MM.1S (cell line): Measurements from ENCODE around the gene MEAF6.

Experiments
- DNase-seq: peaks from one replicate; pipeline ENCODE4 v3.0.0-alpha.2; 2015
- H2AFZ ChIP-seq: fragments of 300-600 bp; sonication (generic); 2 replicates; pipeline ENCODE4 v1.6.0; 2016; ENCODE audit warnings: antibody characterized with exemption, low read length
- H3F3A ChIP-seq: fragments of 300-600 bp; sonication (generic); 2 replicates; pipeline ENCODE4 v1.6.1; 2016; ENCODE audit warnings: mild to moderate bottlenecking, antibody characterized with exemption, low read length, moderate library complexity, mixed read lengths; ENCODE audit not compliant: insufficient read depth
- H3K27ac ChIP-seq: fragments of 300-600 bp; sonication (generic); 2 replicates; pipeline ENCODE4 v1.5.1; 2016; ENCODE audit warnings: mild to moderate bottlenecking, low read length
- H3K27me3 ChIP-seq: fragments of 300-600 bp; sonication (generic); replicated peaks from 2 replicates; pipeline ENCODE4 v1.6.0; 2016; ENCODE audit warnings: low read length; ENCODE audit not compliant: insufficient read depth
- H3K36me3 ChIP-seq: fragments of 300-600 bp; sonication (generic); replicated peaks from 2 replicates; pipeline ENCODE4 v1.6.1; 2016; ENCODE audit warnings: mild to moderate bottlenecking, low read length, mixed read lengths; ENCODE audit not compliant: insufficient read depth
- H3K4me1 ChIP-seq: fragments of 300-600 bp; sonication (generic); 2 replicates; pipeline ENCODE4 v1.6.1; 2016; ENCODE audit warnings: low read length, mixed read lengths
- H3K4me2 ChIP-seq: fragments of 300-600 bp; sonication (generic); 2 replicates; pipeline ENCODE4 v1.6.0; 2016; ENCODE audit warnings: low read depth, low read length
- H3K4me3 ChIP-seq: fragments of 300-600 bp; sonication (generic); 2 replicates; pipeline ENCODE4 v1.5.1; 2016; ENCODE audit warnings: low read length, mixed read lengths
- H3K79me2 ChIP-seq: fragments of 300-600 bp; sonication (generic); 2 replicates; pipeline ENCODE4 v1.6.1; 2016; ENCODE audit warnings: mixed run types, low read length, mixed read lengths
- H3K9ac ChIP-seq: fragments of 300-600 bp; sonication (generic); 2 replicates; pipeline ENCODE4 v1.6.1; 2016; ENCODE audit warnings: low read length, mixed read lengths
- H3K9me2 ChIP-seq: fragments of 300-600 bp; sonication (generic); replicated peaks from 2 replicates; pipeline ENCODE4 v1.6.1; 2016; ENCODE audit warnings: mild to moderate bottlenecking, low read length, mixed read lengths; ENCODE audit not compliant: insufficient read depth
- H3K9me3 ChIP-seq: fragments of 300-600 bp; sonication (generic); replicated peaks from 2 replicates; pipeline ENCODE4 v1.6.1; 2016; ENCODE audit warnings: mild to moderate bottlenecking, low read length, mixed read lengths; ENCODE audit not compliant: insufficient read depth
- H4K20me1 ChIP-seq: fragments of 300-600 bp; sonication (generic); 2 replicates; pipeline ENCODE4 v1.6.1; 2016; ENCODE audit warnings: mild to moderate bottlenecking, low read length, moderate library complexity, mixed read lengths; ENCODE audit not compliant: insufficient read depth
- EZH2 ChIP-seq: fragments of 300-600 bp; sonication (generic); optimal IDR thresholded peaks from 2 replicates; pipeline ENCODE3; 2017; ENCODE audit warnings: low read depth, mild to moderate bottlenecking, antibody characterized with exemption, low read length, mixed read lengths
- EZH2phosphoT487 ChIP-seq: fragments of 300-600 bp; sonication (generic); IDR thresholded peaks from 2 replicates; pipeline ENCODE4 v1.6.1; 2018; ENCODE audit warnings: antibody characterized with exemption, low read length
- TF ChIP-seq, protein P1 (sequence below): fragments of 300-600 bp; sonication (generic); IDR thresholded peaks from 2 replicates; pipeline ENCODE4 v1.5.1; 2016; ENCODE audit warnings: antibody characterized with exemption, low read length, mixed read lengths

MEAF6 gene

DNA sequence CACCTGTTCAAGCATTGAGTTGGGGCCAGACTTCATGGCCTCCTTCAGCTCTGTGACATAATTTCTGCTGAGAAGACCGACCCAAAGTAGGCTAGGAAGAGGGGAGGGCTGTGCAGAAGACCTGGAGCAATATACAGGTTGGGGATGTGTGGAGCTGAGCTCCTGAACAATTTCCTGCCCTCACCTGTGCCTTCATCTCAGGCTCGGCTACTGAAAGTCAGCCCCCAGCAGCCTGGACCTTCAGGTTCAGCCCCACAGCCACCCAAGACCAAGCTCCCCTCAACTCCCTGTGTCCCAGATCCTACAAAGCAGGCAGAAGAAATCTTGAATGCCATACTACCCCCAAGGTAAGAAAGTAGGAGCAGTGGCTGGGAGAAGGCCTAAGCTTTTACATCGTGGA is 42.8 kb upstream of the MEAF6 start:
- TF ChIP-seq EZH2 (no peak), EZH2phosphoT487 (no peak)
- TF ChIP-seq, protein P1, sequence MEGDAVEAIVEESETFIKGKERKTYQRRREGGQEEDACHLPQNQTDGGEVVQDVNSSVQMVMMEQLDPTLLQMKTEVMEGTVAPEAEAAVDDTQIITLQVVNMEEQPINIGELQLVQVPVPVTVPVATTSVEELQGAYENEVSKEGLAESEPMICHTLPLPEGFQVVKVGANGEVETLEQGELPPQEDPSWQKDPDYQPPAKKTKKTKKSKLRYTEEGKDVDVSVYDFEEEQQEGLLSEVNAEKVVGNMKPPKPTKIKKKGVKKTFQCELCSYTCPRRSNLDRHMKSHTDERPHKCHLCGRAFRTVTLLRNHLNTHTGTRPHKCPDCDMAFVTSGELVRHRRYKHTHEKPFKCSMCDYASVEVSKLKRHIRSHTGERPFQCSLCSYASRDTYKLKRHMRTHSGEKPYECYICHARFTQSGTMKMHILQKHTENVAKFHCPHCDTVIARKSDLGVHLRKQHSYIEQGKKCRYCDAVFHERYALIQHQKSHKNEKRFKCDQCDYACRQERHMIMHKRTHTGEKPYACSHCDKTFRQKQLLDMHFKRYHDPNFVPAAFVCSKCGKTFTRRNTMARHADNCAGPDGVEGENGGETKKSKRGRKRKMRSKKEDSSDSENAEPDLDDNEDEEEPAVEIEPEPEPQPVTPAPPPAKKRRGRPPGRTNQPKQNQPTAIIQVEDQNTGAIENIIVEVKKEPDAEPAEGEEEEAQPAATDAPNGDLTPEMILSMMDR: no peak
- DNase-seq: no peak
- H4K20me1 ChIP-seq: no peaks in the 10 kb centered on the region
- no peaks in the 10 kb centered on the region for H3K27me3 ChIP-seq
- 0 out of 2 replicates have a peak, but pooled peaks cover 3% of the 10 kb centered on the region for H3F3A ChIP-seq
- peaks cover 14% of the 10 kb centered on the region for H3K4me1 ChIP-seq
- H3K9me3 ChIP-seq: no peaks in the 10 kb centered on the region
- H2AFZ ChIP-seq: no peak overlapping the region
- H3K79me2 ChIP-seq: peaks cover 17% of the 10 kb centered on the region
- no peak overlapping the region for H3K9ac ChIP-seq
- no peak overlapping the region for H3K4me2 ChIP-seq
- H3K9me2 ChIP-seq: no peaks in the 10 kb centered on the region
- no peak overlapping the region for H3K27ac ChIP-seq
- H3K36me3 ChIP-seq: no peaks in the 10 kb centered on the region
- no peak overlapping the region for H3K4me3 ChIP-seq

DNA sequence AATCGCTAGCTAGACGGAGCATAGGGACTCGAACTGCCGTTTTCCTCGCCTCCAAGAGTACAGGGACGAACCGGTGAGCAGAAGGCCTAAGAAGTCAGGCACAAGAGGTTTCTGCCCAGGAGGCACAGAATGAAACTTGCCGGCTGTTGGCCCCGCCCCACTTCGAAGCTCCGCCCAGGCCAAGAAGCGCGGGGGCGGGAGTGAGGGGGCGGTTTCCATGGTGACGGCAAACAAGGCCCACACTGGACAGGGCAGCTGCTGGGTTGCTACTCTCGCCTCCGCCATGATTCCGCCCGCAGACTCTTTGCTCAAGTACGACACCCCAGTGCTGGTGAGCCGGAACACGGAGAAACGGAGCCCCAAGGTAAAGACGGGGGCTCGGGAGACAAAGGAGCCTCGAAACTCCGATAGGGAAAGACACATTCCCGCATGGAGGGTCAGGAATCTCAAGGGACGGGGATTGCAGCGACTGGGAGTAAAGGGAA is 42.2 kb upstream of the MEAF6 start, which contains the start of gene DNALI1:
Gene DNALI1 (plus strand): TSS at position 229 of the 485 bp plus-strand sequence. CDS start 55 bp downstream, at position 284.
- DNase-seq: peak; percentile 31

DNA sequence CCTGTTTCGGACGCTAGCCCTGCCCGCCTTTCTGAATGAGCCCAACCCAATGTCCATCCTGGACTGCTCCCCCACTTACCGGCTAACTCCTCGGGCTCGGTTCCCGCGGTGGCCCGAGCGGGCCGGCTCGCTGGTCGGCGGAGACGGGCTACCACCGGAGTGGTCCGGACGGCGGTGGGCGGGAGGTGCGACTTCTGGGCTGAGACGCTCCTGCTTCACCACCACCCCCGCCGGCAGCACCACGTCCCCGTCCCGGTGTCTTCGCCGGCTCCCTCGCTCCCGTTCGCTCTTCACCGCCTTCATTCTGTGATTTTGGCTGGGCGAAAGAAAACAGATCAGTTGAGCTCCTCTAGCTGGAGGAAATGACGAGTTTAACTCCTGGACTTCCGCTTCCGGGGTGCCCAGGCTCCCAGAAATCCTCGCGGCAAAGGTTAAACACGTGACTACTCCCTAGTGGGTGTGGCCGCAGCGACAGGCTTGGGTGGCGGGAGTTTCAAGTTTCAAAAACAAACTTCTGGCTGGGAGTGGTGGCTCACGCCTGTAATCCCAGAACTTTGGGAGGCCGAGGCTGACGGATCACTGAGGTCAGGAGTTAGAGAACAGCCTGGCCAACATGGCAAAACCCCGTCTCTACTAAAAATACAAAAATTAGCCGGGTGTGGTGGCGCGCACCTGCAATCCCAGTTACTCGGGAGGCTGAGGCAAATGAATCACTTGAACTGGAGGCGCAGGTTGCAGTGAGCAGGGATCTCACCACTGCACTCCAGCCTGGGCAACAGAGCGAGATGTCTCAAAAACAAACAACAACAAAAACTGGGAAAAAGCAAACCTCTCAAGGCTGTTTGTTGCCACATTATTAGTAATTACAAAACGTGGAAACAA is 39.6 kb upstream of the MEAF6 start, which contains the start of gene SNIP1:
Gene SNIP1 (minus strand): TSS at position 367 of the 882 bp plus-strand sequence. CDS start 64 bp downstream, at position 303.
- peaks cover 48% of the 10 kb centered on the region for H3K79me2 ChIP-seq
- H3K9ac ChIP-seq: peak within 1 kb of the TSS; percentile 91
- peaks cover 3% of the 10 kb centered on the region; the same call in 1 of the 2 replicates for H3F3A ChIP-seq
- DNase-seq: peak; percentile 96
- peak within 1 kb of the TSS; percentile 57 for H2AFZ ChIP-seq
- H3K27me3 ChIP-seq: no peaks in the 10 kb centered on the region
- H3K27ac ChIP-seq: peak within 1 kb of the TSS; percentile 58; the same call in 1 of the 2 replicates
- H3K4me3 ChIP-seq: peak within 1 kb of the TSS; percentile 91
- no peak for TF ChIP-seq EZH2
- no peak for TF ChIP-seq EZH2phosphoT487
- H4K20me1 ChIP-seq: no peaks in the 10 kb centered on the region
- peaks cover 18% of the 10 kb centered on the region for H3K4me1 ChIP-seq
- no peaks in the 10 kb centered on the region for H3K9me2 ChIP-seq
- peak within 1 kb of the TSS; percentile 71 for H3K4me2 ChIP-seq
- no peaks in the 10 kb centered on the region for H3K9me3 ChIP-seq
- no peaks in the 10 kb centered on the region for H3K36me3 ChIP-seq

More for the DNA sequence above, 42.2 kb upstream of the MEAF6 start, which contains the start of gene DNALI1:
- no peak within 1 kb of the TSS for H3K9ac ChIP-seq
- H3K9me2 ChIP-seq: no peaks in the 10 kb centered on the region
- no peaks in the 10 kb centered on the region for H3K36me3 ChIP-seq
- TF ChIP-seq, protein P1: no peak
- no peak for TF ChIP-seq EZH2phosphoT487
- TF ChIP-seq EZH2: no peak
- no peaks in the 10 kb centered on the region for H3K9me3 ChIP-seq
- H3K4me3 ChIP-seq: no peak within 1 kb of the TSS
- H3K4me2 ChIP-seq: peak within 1 kb of the TSS; percentile 15; the same call in 1 of the 2 replicates
- no peak within 1 kb of the TSS for H3K27ac ChIP-seq
- no peaks in the 10 kb centered on the region for H3K27me3 ChIP-seq
- H3K4me1 ChIP-seq: peaks cover 14% of the 10 kb centered on the region
- H3F3A ChIP-seq: 0 out of 2 replicates have a peak, but pooled peaks cover 3% of the 10 kb centered on the region
- peak within 1 kb of the TSS; percentile 39; the same call in 1 of the 2 replicates for H2AFZ ChIP-seq
- no peaks in the 10 kb centered on the region for H4K20me1 ChIP-seq
- peaks cover 24% of the 10 kb centered on the region for H3K79me2 ChIP-seq
